ENCODE data around the gene NOP53.

DNA sequence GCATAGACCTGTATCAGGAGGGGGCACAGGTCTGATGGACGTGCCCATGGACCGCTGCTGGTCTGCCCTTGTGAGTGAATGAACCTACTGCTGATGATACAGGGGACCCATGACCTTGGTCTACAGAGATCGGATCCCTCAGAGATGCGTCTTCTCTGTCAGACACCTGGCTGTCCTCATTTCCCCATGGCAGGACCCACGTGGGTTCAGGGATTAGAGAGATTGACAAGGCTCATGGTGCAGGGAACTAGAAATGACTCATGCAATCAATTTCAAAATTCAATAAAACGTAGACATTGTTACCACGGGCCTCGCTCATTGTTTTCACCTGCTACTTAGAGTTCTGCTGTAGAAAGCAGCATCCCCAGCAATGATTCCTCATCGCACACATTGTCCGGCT is 60.0 kb downstream of the NOP53 start:
- TF ChIP-seq, protein P1, sequence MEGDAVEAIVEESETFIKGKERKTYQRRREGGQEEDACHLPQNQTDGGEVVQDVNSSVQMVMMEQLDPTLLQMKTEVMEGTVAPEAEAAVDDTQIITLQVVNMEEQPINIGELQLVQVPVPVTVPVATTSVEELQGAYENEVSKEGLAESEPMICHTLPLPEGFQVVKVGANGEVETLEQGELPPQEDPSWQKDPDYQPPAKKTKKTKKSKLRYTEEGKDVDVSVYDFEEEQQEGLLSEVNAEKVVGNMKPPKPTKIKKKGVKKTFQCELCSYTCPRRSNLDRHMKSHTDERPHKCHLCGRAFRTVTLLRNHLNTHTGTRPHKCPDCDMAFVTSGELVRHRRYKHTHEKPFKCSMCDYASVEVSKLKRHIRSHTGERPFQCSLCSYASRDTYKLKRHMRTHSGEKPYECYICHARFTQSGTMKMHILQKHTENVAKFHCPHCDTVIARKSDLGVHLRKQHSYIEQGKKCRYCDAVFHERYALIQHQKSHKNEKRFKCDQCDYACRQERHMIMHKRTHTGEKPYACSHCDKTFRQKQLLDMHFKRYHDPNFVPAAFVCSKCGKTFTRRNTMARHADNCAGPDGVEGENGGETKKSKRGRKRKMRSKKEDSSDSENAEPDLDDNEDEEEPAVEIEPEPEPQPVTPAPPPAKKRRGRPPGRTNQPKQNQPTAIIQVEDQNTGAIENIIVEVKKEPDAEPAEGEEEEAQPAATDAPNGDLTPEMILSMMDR (IDR thresholded peaks at IDR 0.05) = no peak
- TF ChIP-seq POLR2A (IDR thresholded peaks at IDR 0.05) = no peak
